IMR-90 (cell line): ENCODE measurements around the gene CAPZA1. TPM values are rescaled to one million over a fixed set of nuclear protein-coding genes. Genes with fewer than 3 reads are reported as not detected.

Experiments
- ATAC-seq: fragments of 200-7000 bp; cut with Tn5 transposase; 2 replicates; pipeline ENCODE4 v1.9.1; 2020; ENCODE audit warnings: low read depth, mild to moderate bottlenecking, moderate library complexity
- BruUV-seq: library from RNA; stranded (reverse); fragments of 400-500 nt; replicated peaks from 2 replicates; lab custom pipeline; 2021; lab: Mats Ljungman, UMichigan
- CTCF ChIA-PET: fragments of 300-600 bp; formaldehyde crosslinking; extraction: SDS; loops from one replicate; lab custom pipeline; 2021; ENCODE audit warnings: antibody characterized with exemption; lab: Yijun Ruan, JAX
- POLR2A ChIA-PET: fragments of 300-600 bp; sonication (Branson Sonifier 250); formaldehyde crosslinking; loops from one replicate; lab custom pipeline; 2022; ENCODE audit warnings: antibody characterized with exemption; ENCODE audit not compliant: unreplicated experiment; lab: Charles Lee
- DNase-seq: peaks from one replicate; pipeline ENCODE4 v3.0.0; 2013
- H2AFZ ChIP-seq: replicated peaks from 2 replicates; pipeline ENCODE3; 2013; ENCODE audit warnings: low read length, mild to moderate bottlenecking; ENCODE audit not compliant: poor library complexity
- H2AK5ac ChIP-seq: 2 replicates; pipeline ENCODE4 v1.6.1; 2013; ENCODE audit warnings: low read depth, low read length, inconsistent platforms
- H2AK9ac ChIP-seq: replicated peaks from 2 replicates; pipeline ENCODE3; 2013; ENCODE audit warnings: mild to moderate bottlenecking, low read depth, low read length, moderate library complexity; ENCODE audit not compliant: poor library complexity
- H2BK120ac ChIP-seq: 2 replicates; pipeline ENCODE4 v1.6.1; 2013; ENCODE audit warnings: low read depth, low read length, inconsistent platforms
- H2BK15ac ChIP-seq: 3 replicates; pipeline ENCODE4 v1.6.1; 2013; ENCODE audit warnings: low read depth, low read length, inconsistent platforms
- H2BK20ac ChIP-seq: 2 replicates; pipeline ENCODE4 v1.6.1; 2013; ENCODE audit warnings: low read depth, mild to moderate bottlenecking, inconsistent platforms, low read length, moderate library complexity
- H2BK5ac ChIP-seq: 2 replicates; pipeline ENCODE4 v1.6.1; 2013; ENCODE audit warnings: mild to moderate bottlenecking, low read depth, low read length, inconsistent platforms; ENCODE audit not compliant: poor library complexity, severe bottlenecking
- H3K14ac ChIP-seq: replicated peaks from 2 replicates; pipeline ENCODE4 v1.6.1; 2013; ENCODE audit warnings: low read depth, low read length, inconsistent platforms
- H3K18ac ChIP-seq: 2 replicates; pipeline ENCODE4 v1.6.1; 2013; ENCODE audit warnings: low read depth, low read length, control low read depth
- H3K23ac ChIP-seq: 2 replicates; pipeline ENCODE4 v1.6.1; 2013; ENCODE audit warnings: low read depth, low read length, inconsistent platforms
- H3K27ac ChIP-seq: 2 replicates; pipeline ENCODE4 v1.5.1; 2013; ENCODE audit warnings: mild to moderate bottlenecking, control low read depth, low read length; ENCODE audit not compliant: insufficient read depth
- H3K27me3 ChIP-seq: 2 replicates; pipeline ENCODE4 v1.6.1; 2013; ENCODE audit warnings: low read length; ENCODE audit not compliant: control insufficient read depth, insufficient read depth
- H3K36me3 ChIP-seq: 2 replicates; pipeline ENCODE4 v1.6.1; 2013; ENCODE audit warnings: low read length, mixed read lengths; ENCODE audit not compliant: control insufficient read depth, insufficient read depth
- H3K4ac ChIP-seq: 2 replicates; pipeline ENCODE4 v1.6.1; 2013; ENCODE audit warnings: low read depth, low read length, inconsistent platforms
- H3K4me1 ChIP-seq: 2 replicates; pipeline ENCODE4 v1.6.1; 2013; ENCODE audit warnings: low read length, mixed read lengths; ENCODE audit not compliant: control insufficient read depth, insufficient read depth
- H3K4me2 ChIP-seq: 2 replicates; pipeline ENCODE4 v1.6.1; 2013; ENCODE audit warnings: low read depth, mild to moderate bottlenecking, control low read depth, low read length, moderate library complexity
- H3K4me3 ChIP-seq: 2 replicates; pipeline ENCODE4 v1.5.1; 2013; ENCODE audit warnings: low read depth, mild to moderate bottlenecking, control low read depth, low read length, moderate library complexity; ENCODE audit not compliant: insufficient read depth
- H3K56ac ChIP-seq: 2 replicates; pipeline ENCODE4 v1.6.1; 2013; ENCODE audit warnings: low read length, inconsistent platforms; ENCODE audit not compliant: insufficient read depth; ENCODE audit errors: extremely low read depth
- H3K79me1 ChIP-seq, 2 experiments: 2 replicates each; pipeline ENCODE4 v1.6.1; 2013; ENCODE audit warnings: low read length in 2 of 2, inconsistent platforms in 1 of 2, low read depth in 1 of 2
- H3K9ac ChIP-seq: 2 replicates; pipeline ENCODE4 v1.6.1; 2013; ENCODE audit warnings: low read depth, low read length, control low read depth
- H3K9me1 ChIP-seq: 2 replicates; pipeline ENCODE4 v1.6.1; 2013; ENCODE audit warnings: low read length, inconsistent platforms; ENCODE audit not compliant: insufficient read depth
- H3K9me3 ChIP-seq: 2 replicates; pipeline ENCODE4 v1.6.1; 2013; ENCODE audit warnings: low read length; ENCODE audit not compliant: control insufficient read depth, insufficient read depth
- H4K20me1 ChIP-seq: 2 replicates; pipeline ENCODE4 v1.6.1; 2013; ENCODE audit warnings: low read length, inconsistent platforms; ENCODE audit not compliant: insufficient read depth
- H4K5ac ChIP-seq: 2 replicates; pipeline ENCODE4 v1.6.1; 2013; ENCODE audit warnings: mild to moderate bottlenecking, low read depth, low read length, control low read depth
- H4K8ac ChIP-seq, 2 experiments: 2 replicates each; pipeline ENCODE4 v1.6.1; 2013; ENCODE audit warnings: low read depth in 2 of 2, low read length in 2 of 2, control low read depth in 1 of 2, inconsistent platforms in 1 of 2
- H4K91ac ChIP-seq: 2 replicates; pipeline ENCODE4 v1.6.1; 2013; ENCODE audit warnings: low read depth, low read length, inconsistent platforms; ENCODE audit not compliant: insufficient read depth
- CEBPB ChIP-seq: IDR thresholded peaks from 2 replicates; pipeline ENCODE4 v1.6.1; 2012; ENCODE audit warnings: low read depth, low read length, improper control_type of control experiment
- CHD1 ChIP-seq: IDR thresholded peaks from 2 replicates; pipeline ENCODE4 v1.6.1; 2012; ENCODE audit warnings: low read depth, low read length, improper control_type of control experiment
- CTCF ChIP-seq: conservative IDR thresholded peaks from 2 replicates; pipeline ENCODE4 v1.5.1; 2012; ENCODE audit warnings: mild to moderate bottlenecking, low read depth, low read length, improper control_type of control experiment
- ELK1 ChIP-seq: fragments of 150-350 bp; IDR thresholded peaks from 2 replicates; pipeline ENCODE4 v1.6.1; 2016; ENCODE audit warnings: low read depth, mild to moderate bottlenecking, low read length, moderate library complexity, borderline replicate concordance
- FOS ChIP-seq: fragments of 150-350 bp; IDR thresholded peaks from 2 replicates; pipeline ENCODE4 v1.6.1; 2016; ENCODE audit warnings: low read depth, low read length
- MAFK ChIP-seq: IDR thresholded peaks from 2 replicates; pipeline ENCODE4 v1.6.1; 2012; ENCODE audit warnings: low read depth, low read length, improper control_type of control experiment
- MAZ ChIP-seq: IDR thresholded peaks from 2 replicates; pipeline ENCODE4 v1.6.1; 2012; ENCODE audit warnings: low read depth, mild to moderate bottlenecking, low read length, improper control_type of control experiment, moderate library complexity, borderline replicate concordance
- MXI1 ChIP-seq: IDR thresholded peaks from 2 replicates; pipeline ENCODE4 v1.6.1; 2012; ENCODE audit warnings: low read depth, mild to moderate bottlenecking, low read length, moderate library complexity, borderline replicate concordance
- NFE2L2 ChIP-seq: fragments of 150-350 bp; IDR thresholded peaks from 2 replicates; pipeline ENCODE4 v1.6.1; 2016; ENCODE audit warnings: low read depth, mild to moderate bottlenecking, low read length
- POLR2A ChIP-seq: IDR thresholded peaks from 2 replicates; pipeline ENCODE4 v1.6.1; 2012; ENCODE audit warnings: mild to moderate bottlenecking, low read depth, low read length
- RCOR1 ChIP-seq: IDR thresholded peaks from 2 replicates; pipeline ENCODE4 v1.6.1; 2012; ENCODE audit warnings: mild to moderate bottlenecking, low read length, improper control_type of control experiment; ENCODE audit not compliant: insufficient replicate concordance
- RFX5 ChIP-seq: IDR thresholded peaks from 2 replicates; pipeline ENCODE4 v1.8.0; 2012; ENCODE audit warnings: low read depth, mild to moderate bottlenecking, low read length, moderate library complexity
- SMC3 ChIP-seq: fragments of 150-350 bp; IDR thresholded peaks from 2 replicates; pipeline ENCODE4 v1.6.1; 2016; ENCODE audit warnings: low read depth, mild to moderate bottlenecking, antibody characterized with exemption, low read length, moderate library complexity
- WGBS, 2 experiments: methylation state at CpG; one replicate each; pipeline versions ENCODE4 v1.1.5 to v1.1.7; 2013; ENCODE audit warnings: missing lambda C conversion rate in 2 of 2; ENCODE audit not compliant: insufficient read length in 1 of 2; ENCODE audit errors: extremely low coverage in 2 of 2; 5-methylcytosine and 5-hydroxymethylcytosine counted together
- dilution Hi-C: fragments of 300-500 bp; cut with HindIII; formaldehyde crosslinking; loops from one replicate; pipeline ENCODE4 v1.14.3; 2018; ENCODE audit warnings: low sequenced_read_pairs; ENCODE audit not compliant: unreplicated experiment
- in situ Hi-C: fragments of 300-500 bp; cut with MboI; formaldehyde crosslinking; loops from 3 replicates; pipeline ENCODE4 v1.14.3; 2019; ENCODE audit warnings: low sequenced_read_pairs, inconsistent platforms, mixed read lengths
- intact Hi-C: fragments of 100-400 bp; cut with micrococcal nuclease; formaldehyde crosslinking; loops from 2 replicates; pipeline ENCODE4 v1.10.0; 2022
- polyA plus RNA-seq, 3 experiments: library from polyadenylated mRNA; depleted of rRNA; stranded (reverse); fragments of >200 nt; gene quantifications; 2 replicates each; pipeline ENCODE4 v1.2.3, GENCODE V29; 2012; ENCODE audit warnings: low replicate concordance in 1 of 3
- total RNA-seq: library from RNA; depleted of rRNA; stranded (reverse); fragments of >200 nt; gene quantifications from 2 replicates; pipeline ENCODE4 v1.2.3, GENCODE V29; 2012

Gene CAPZA1
- total and polyA plus RNA-seq, 2 of the 4 experiments (the other 2 are of a cell fraction), result 108 to 262 TPM

DNA sequence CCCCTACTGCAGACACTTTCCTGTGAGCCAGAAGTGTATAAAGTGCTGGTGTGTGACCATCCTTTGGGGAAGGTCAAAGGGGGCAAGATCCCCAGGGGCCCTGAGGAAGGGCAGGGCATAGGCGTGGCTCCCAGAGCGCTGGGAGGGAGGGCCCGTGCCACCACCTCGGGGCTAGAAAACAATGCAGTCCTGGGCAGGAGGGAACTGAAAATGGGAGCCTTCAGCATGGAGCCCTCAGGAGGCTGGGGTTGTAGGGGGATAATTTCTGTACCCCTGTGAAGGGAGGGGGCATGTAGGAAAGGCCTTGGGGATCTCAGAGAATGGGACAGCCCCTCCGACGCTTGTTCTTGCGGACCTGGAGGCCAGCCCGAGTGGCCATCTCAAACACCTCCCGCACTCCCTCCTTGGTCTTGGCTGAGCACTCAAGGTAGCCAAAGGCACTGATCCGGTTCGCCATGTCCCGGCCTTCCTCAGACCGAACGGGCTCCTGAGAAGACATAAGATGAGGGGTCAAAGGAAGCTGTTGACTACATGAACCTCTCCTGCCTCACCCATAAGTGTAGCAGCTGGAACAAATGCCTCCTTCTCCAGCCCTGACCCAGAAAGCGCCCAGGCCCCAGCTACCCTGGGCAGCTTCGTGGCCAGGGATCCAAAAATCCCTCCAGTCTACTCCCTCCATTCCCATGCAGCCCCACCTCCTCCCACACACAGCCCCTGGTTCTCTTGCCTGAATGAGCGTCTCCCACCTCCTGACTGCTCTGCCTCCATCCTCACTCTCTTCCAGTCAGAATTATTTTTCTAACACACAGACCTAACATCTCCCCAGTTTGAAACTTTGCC lies 81.8 kb downstream of the CAPZA1 start:
- no peaks in the 10 kb centered on the region for H3K27me3 ChIP-seq
- H2BK5ac ChIP-seq, result peak overlapping the region; percentile 87
- ChIA-PET POLR2A (interaction anchor here (0.7 kb wide), 1 partner anchor 307 kb away, joined by 3 read pairs; no protein-coding TSS in a partner anchor), CTCF (interaction anchor here (0.9 kb wide), 1 partner anchor 27 kb away, joined by 5 read pairs; the partner anchor contains the start of gene MOV10)
- peak overlapping the region; percentile 65; the same call in 1 of the 2 replicates for H3K56ac ChIP-seq
- H3K79me1 ChIP-seq, result peaks cover 7 to 68% of the 10 kb centered on the region in 2 experiments; a peak in 3 of 4 replicates
- H4K91ac ChIP-seq, result peak overlapping the region; percentile 81
- in situ Hi-C loops, result loop anchor here (10.0 to 25.0 kb wide), 2 partner anchors 197 to 986 kb away; partner anchors contain the start of gene WNT2B
- peaks cover 51% of the 10 kb centered on the region for H4K20me1 ChIP-seq
- H3K4me2 ChIP-seq, result peak overlapping the region; percentile 2; the same call in 1 of the 2 replicates
- peak overlapping the region; percentile 16; the same call in 1 of the 2 replicates for H3K18ac ChIP-seq
- peak overlapping the region; percentile 78 for H2AK5ac ChIP-seq
- H3K27ac ChIP-seq, result peak overlapping the region; percentile 81
- peak overlapping the region; percentile 14 for H2AFZ ChIP-seq
- H2BK15ac ChIP-seq, result peak overlapping the region; percentile 23; the same call in 1 of the 3 replicates
- H4K8ac ChIP-seq, result peak overlapping the region; percentile 39 to 78; a peak in 3 of 4 replicates
- no peak for DNase-seq
- H3K23ac ChIP-seq, result peak overlapping the region; percentile 73
- H3K4ac ChIP-seq, result peak overlapping the region; percentile 90
- H3K9ac ChIP-seq, result no peak overlapping the region; the same call in 1 of the 2 replicates
- H3K4me1 ChIP-seq, result peaks cover 31% of the 10 kb centered on the region
- no peaks in the 10 kb centered on the region for H3K9me3 ChIP-seq
- dilution Hi-C loops, result no loop called here
- peaks cover 53% of the 10 kb centered on the region for H3K36me3 ChIP-seq
- intact Hi-C loops, result loop anchor here (2.0 to 10.0 kb wide), 2 partner anchors 27 to 237 kb away; partner anchors contain the start of gene MOV10
- peak overlapping the region; percentile 17 for H4K5ac ChIP-seq
- no peak overlapping the region for H3K4me3 ChIP-seq
- peaks cover 20% of the 10 kb centered on the region for H3K9me1 ChIP-seq
- H3K14ac ChIP-seq, result peak overlapping the region; percentile 81
- no peak for ATAC-seq
- H2BK120ac ChIP-seq, result peak overlapping the region; percentile 81
- BruUV-seq, result no TSS peak
- H2AK9ac ChIP-seq, result peak overlapping the region; percentile 98
- 76% methylated on average over 6 of the region's 17 CpGs; no CpG with 5 or more reads in 1 of the 2 experiments for WGBS, 2 experiments
- peak overlapping the region; percentile 71 for H2BK20ac ChIP-seq
- TF ChIP-seq MXI1 (no peak), CHD1 (no peak), MAZ (no peak), NFE2L2 (no peak), CTCF (no peak), FOS (no peak), MAFK (no peak), RCOR1 (no peak), RFX5 (no peak), CEBPB (no peak), POLR2A (no peak), SMC3 (no peak), ELK1 (no peak)
